Mucosa of descending colon (tissue), 3 donors: ENCODE results near the gene CACNB2. TPM values are rescaled to one million over a fixed set of nuclear protein-coding genes. Genes with fewer than 3 reads are reported as not detected.

Experiments used
- ATAC-seq: fragments of 200-7000 bp; cut with Tn5 transposase; one replicate; pipeline ENCODE4 v1.9.1; 2020; ENCODE audit warnings: mild to moderate bottlenecking, moderate library complexity
- DNase-seq, 3 donors: peaks; one replicate each; pipeline ENCODE4 v3.0.0-alpha.2; 2020
- H3K36me3 ChIP-seq: fragments of 200-600 bp; one replicate; pipeline ENCODE4 v1.8.0; 2021; ENCODE audit warnings: low read depth, mild to moderate bottlenecking
- H3K4me1 ChIP-seq: fragments of 200-600 bp; one replicate; pipeline ENCODE4 v1.8.0; 2021; ENCODE audit warnings: low read depth, mild to moderate bottlenecking
- H3K4me3 ChIP-seq: fragments of 200-600 bp; one replicate; pipeline ENCODE4 v1.8.0; 2021; ENCODE audit warnings: mild to moderate bottlenecking
- H3K9me3 ChIP-seq: fragments of 200-600 bp; one replicate; pipeline ENCODE4 v1.8.0; 2021; ENCODE audit warnings: mild to moderate bottlenecking
- intact Hi-C, 2 donors: fragments of 100-400 bp; cut with DNase I in 1 of 2; cut with micrococcal nuclease in 1 of 2; formaldehyde crosslinking; loops; one replicate each; pipeline versions ENCODE4 v1.11.0 to v1.11.1; 2022; cut with DNase I, micrococcal nuclease
- total RNA-seq, 3 donors: library from RNA; stranded (reverse); fragmentation: NEBNext Ultra II Directional in 2 of 3; extraction: Animal tissue kit (Norgen Biotek cat#: 25700) in 2 of 3; gene quantifications; one replicate each; pipeline versions ENCODE4 v1.2.1 to v1.2.4, GENCODE V29; 2021 to 2023
- TF ChIP-seq, protein P1 (sequence below): fragments of 200-600 bp; IDR thresholded peaks from one replicate; pipeline ENCODE4 v1.8.0; 2022; ENCODE audit warnings: antibody characterized with exemption, mild to moderate bottlenecking
- donor health status: DM: no; HTN: no; CAD: no; lungs with moderate emphysema.
- donor health status: DM: no; HTN: no; CAD: no.
- donor health status: DM: no; HTN: yes; CAD: no.

CACNB2 gene
- total RNA-seq, 3 donors from 2014 or later, result 13.6 to 26.2 (median 19.8) TPM

DNA sequence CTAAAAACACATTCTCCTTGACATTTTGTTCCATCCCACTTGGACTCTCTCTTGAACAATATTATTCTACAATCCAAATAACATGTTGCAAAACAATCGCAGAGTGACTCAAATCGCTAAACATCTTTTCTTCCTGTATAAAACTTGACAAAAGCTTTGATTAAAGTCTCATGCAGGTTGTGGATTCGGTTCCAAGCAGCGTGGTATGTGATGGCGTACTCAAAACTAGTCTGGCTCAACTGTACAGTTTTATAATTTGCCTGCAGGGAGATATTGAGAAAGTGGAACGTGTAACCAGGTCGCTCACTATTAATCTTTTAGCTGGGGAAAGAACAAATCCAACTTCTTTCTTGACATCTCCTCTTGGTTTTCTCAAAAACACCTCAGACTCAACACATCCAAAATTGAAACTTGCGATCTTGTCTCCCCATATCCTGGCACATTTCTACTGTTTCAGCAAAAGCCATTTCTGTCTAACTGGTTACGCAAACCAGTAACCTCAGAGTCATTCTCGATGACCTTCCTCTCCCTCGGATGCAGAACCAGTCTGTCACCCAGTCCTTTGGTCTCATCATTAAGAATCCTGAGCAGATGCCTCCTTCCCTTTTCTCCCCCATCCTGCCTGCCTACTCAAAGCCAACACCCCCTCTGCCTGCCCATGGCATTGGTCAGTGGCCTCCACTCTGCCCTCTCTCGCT, 100.1 kb downstream of the CACNB2 start:
- no peaks in the 10 kb centered on the region for H3K9me3 ChIP-seq
- TF ChIP-seq, protein P1, sequence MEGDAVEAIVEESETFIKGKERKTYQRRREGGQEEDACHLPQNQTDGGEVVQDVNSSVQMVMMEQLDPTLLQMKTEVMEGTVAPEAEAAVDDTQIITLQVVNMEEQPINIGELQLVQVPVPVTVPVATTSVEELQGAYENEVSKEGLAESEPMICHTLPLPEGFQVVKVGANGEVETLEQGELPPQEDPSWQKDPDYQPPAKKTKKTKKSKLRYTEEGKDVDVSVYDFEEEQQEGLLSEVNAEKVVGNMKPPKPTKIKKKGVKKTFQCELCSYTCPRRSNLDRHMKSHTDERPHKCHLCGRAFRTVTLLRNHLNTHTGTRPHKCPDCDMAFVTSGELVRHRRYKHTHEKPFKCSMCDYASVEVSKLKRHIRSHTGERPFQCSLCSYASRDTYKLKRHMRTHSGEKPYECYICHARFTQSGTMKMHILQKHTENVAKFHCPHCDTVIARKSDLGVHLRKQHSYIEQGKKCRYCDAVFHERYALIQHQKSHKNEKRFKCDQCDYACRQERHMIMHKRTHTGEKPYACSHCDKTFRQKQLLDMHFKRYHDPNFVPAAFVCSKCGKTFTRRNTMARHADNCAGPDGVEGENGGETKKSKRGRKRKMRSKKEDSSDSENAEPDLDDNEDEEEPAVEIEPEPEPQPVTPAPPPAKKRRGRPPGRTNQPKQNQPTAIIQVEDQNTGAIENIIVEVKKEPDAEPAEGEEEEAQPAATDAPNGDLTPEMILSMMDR, result no peak
- no peak for DNase-seq
- H3K4me3 ChIP-seq, result no peak overlapping the region
- no peaks in the 10 kb centered on the region for H3K4me1 ChIP-seq
- intact Hi-C loops, result no loop called here
- no peaks in the 10 kb centered on the region for H3K36me3 ChIP-seq
- ATAC-seq, result no peak

DNA sequence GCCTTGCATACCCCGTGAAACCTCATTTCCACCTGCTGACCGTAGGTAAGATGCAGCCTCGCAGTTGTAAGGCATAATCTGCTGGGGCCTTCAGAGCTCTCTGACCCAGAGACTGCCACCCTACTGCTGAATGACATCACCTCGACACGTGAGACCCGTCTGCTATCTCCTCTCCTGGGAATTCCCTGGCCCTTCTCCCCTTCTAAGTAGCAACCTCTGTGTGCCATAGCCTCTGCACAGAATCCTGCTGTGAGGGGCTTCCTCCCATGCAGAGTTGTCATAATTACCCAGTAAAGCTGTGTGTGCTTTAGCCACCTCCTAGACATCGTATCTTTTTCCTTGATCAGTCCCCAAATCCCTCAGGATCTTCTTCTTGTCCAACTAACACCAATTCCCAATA, 106.7 kb downstream of the CACNB2 start:
- DNase-seq, result no peak
- H3K4me1 ChIP-seq, result no peaks in the 10 kb centered on the region
- H3K4me3 ChIP-seq, result no peak overlapping the region
- TF ChIP-seq, protein P1, result no peak
- no peaks in the 10 kb centered on the region for H3K9me3 ChIP-seq
- ATAC-seq, result no peak
- H3K36me3 ChIP-seq, result no peaks in the 10 kb centered on the region
- intact Hi-C loops, result no loop called here

DNA sequence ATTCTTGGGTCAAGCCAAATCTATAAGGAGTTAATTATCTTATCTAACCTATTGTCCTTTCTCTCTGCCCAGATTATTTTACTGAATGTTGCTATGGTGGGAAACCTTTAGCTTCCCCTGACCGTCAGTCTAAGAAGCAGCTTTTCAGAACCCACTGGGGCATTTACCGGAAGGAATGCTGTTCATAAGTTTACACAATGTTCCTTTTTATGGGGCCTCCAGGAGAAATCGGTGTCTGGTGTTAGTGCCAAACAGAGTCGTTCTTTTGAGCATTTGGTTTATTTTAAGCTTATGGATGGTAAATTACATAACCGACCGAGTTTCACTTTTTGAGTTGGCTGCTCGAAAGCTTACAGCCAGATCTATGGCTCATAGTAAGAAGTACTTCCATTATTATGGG, 111.9 kb downstream of the CACNB2 start:
- Histone ChIP-seq H3K4me1 (no peaks in the 10 kb centered on the region), H3K36me3 (no peaks in the 10 kb centered on the region), H3K4me3 (no peak overlapping the region), H3K9me3 (no peaks in the 10 kb centered on the region)
- DNase-seq (no peak), ATAC-seq (no peak)
- TF ChIP-seq, protein P1, result no peak
- intact Hi-C loops, result no loop called here

DNA sequence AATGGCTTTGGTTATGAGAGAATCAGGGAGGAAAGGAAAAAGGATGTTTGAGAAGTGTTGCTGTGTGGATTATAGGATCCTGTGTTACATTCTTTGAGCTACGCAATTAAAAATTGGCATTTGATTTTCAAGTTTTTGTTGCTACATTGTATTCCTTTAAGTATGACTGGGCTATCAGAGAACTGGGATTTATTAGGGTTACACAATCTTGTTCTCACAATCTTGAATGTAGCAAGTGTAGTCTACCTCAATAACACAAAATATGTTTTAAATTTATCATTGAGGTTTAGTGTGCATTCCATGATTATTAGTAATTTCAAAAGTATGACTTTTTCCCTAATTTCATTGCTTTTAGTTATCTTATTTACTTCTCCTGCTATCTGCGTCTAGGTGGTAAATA, 113.9 kb downstream of the CACNB2 start:
- DNase-seq (no peak), ATAC-seq (no peak)
- H3K4me1 ChIP-seq, result no peaks in the 10 kb centered on the region
- H3K9me3 ChIP-seq, result no peaks in the 10 kb centered on the region
- H3K36me3 ChIP-seq, result no peaks in the 10 kb centered on the region
- TF ChIP-seq, protein P1, result no peak
- H3K4me3 ChIP-seq, result no peak overlapping the region
- intact Hi-C loops, result no loop called here

DNA sequence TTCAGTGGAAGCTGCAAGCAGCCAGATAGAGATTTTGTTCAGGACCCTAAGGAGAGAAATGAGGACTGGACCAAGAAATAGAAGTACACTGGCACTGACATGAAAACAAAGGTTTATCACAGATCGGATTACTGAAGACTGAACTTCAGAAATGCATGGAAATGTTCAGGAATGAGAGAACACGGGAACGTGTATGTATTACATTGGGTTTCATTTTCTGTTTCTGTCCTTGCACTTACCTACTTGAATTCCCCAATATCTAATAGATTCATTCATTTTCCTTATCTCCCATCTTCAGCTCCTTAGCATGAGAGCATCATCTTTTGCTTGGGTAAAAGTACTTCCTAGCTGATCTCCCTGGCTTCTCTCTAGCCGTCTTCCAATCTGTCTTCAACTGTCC, 114.5 kb downstream of the CACNB2 start:
- TF ChIP-seq, protein P1, result no peak
- Histone ChIP-seq H3K4me3 (no peak overlapping the region), H3K36me3 (no peaks in the 10 kb centered on the region), H3K4me1 (no peaks in the 10 kb centered on the region), H3K9me3 (no peaks in the 10 kb centered on the region)
- ATAC-seq, result no peak
- no peak for DNase-seq
- intact Hi-C loops, result no loop called here
